ENCODE data around the gene GLRX3. TPM values are rescaled to one million over a fixed set of nuclear protein-coding genes. Genes with fewer than 3 reads are reported as not detected.

The GLRX3 gene
- total and polyA plus RNA-seq, 4 donors: 37.6 to 71.1 (median 57.5) TPM

DNA sequence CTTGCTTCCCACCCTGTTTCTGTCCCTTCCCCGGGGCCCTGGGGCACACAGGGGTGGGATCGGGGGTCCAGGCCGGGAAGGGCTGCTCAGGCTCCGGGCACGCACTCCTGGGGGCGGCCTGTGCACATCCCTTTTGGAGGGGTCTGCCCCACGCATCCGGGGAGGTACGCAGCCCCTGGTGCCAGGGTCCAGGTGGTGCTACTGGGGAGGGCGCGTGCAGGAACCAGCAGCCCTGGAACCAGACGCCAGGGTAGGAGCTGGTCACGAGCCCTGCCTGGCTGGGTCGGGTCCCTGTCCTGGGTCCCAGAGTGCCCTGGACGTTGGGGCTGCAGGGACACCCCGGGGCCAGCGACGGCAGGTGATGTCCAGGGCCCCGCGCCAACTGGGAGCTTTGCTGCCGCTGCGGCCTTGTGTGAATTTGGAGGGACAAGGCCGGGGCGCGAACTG lies 53.4 kb downstream of the GLRX3 start:
- Histone ChIP-seq H3K27ac (ENCODE audit: low read depth in 1 of 2, low read length in 1 of 2) (no peak overlapping the region), H3K9me3 (ENCODE audit: control insufficient read depth in 4 of 4, insufficient read depth in 3 of 4, low read length in 3 of 4) (peaks cover 0 to 2% (median 0%) of the 10 kb centered on the region in 4 donors), H3K36me3 (ENCODE audit: control insufficient read depth in 4 of 4, insufficient read depth in 4 of 4, low read length in 4 of 4) (peaks cover 4 to 12% (median 7%) of the 10 kb centered on the region in 4 donors), H3K9ac (ENCODE audit: insufficient read depth in 1 of 2, low read length in 2 of 2) (no peak overlapping the region), H3K27me3 (ENCODE audit: control insufficient read depth in 3 of 3, insufficient read depth in 3 of 3, low read length in 2 of 3) (no peaks in the 10 kb centered on the region), H3K4me3 (no peak overlapping the region), H3K4me1 (ENCODE audit: control insufficient read depth in 5 of 5, insufficient read depth in 5 of 5, low read length in 5 of 5) (peaks cover 0 to 9% (median 0%) of the 10 kb centered on the region in 5 donors)
- TF ChIP-seq, protein P1, sequence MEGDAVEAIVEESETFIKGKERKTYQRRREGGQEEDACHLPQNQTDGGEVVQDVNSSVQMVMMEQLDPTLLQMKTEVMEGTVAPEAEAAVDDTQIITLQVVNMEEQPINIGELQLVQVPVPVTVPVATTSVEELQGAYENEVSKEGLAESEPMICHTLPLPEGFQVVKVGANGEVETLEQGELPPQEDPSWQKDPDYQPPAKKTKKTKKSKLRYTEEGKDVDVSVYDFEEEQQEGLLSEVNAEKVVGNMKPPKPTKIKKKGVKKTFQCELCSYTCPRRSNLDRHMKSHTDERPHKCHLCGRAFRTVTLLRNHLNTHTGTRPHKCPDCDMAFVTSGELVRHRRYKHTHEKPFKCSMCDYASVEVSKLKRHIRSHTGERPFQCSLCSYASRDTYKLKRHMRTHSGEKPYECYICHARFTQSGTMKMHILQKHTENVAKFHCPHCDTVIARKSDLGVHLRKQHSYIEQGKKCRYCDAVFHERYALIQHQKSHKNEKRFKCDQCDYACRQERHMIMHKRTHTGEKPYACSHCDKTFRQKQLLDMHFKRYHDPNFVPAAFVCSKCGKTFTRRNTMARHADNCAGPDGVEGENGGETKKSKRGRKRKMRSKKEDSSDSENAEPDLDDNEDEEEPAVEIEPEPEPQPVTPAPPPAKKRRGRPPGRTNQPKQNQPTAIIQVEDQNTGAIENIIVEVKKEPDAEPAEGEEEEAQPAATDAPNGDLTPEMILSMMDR (IDR thresholded peaks at IDR 0.05; ENCODE audit: control extremely low read depth, extremely low read depth): no peak
- no peak for DNase-seq
- no peak for ATAC-seq (ENCODE audit: insufficient read depth, low FRiP score)
- 82 to 92% methylated on average over 22 to 25 of the region's 25 CpGs for WGBS, 2 donors

DNA sequence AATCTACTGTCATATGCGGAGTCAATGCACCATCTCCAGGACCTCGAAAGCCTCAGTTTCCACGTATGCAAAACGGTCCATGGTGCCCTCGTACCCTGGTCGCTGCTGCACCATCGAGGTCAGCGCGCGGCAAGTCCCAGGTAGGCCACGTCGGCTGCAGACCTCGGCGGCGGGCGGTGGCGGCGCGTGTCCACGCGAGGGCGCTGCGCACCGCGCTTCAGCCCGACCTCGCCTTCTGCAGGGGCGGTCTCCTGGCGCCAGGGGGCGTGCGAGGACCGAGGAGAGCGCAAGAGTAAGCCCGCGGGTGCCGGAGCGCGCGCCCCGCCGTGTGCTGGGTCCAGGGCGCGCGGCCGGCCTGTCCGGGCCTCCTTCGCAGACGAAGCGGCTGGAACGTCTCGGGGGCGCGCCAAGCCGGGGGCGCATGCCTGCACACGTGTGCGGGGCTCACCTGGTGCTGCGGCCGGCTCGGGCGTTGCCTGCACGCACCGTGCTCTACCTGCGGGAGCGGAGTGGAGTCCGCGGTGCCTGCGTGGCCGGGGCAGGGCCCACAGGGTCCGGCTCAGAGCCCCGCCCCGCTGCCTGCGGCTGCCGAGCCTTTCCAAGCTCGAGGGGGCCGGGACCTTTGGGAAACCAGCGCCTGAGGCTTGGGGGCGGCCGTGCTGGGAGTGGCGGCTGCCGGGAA lies 54.0 kb downstream of the GLRX3 start:
- H3K36me3 ChIP-seq (ENCODE audit: control insufficient read depth in 4 of 4, insufficient read depth in 4 of 4, low read length in 4 of 4): peaks cover 0 to 9% (median 4%) of the 10 kb centered on the region in 4 donors
- H3K9ac ChIP-seq (ENCODE audit: insufficient read depth in 1 of 2, low read length in 2 of 2): no peak overlapping the region
- H3K4me3 ChIP-seq: peak overlapping the region; percentile 47
- TF ChIP-seq, protein P1 (IDR thresholded peaks at IDR 0.05; ENCODE audit: control extremely low read depth, extremely low read depth): peak; percentile 100
- peaks cover 0 to 9% (median 0%) of the 10 kb centered on the region in 5 donors for H3K4me1 ChIP-seq (ENCODE audit: control insufficient read depth in 5 of 5, insufficient read depth in 5 of 5, low read length in 5 of 5)
- ATAC-seq (ENCODE audit: insufficient read depth, low FRiP score): peak; percentile 95
- DNase-seq: peak; percentile 92 to 95 (median 92)
- H3K27ac ChIP-seq (ENCODE audit: low read depth in 1 of 2, low read length in 1 of 2): no peak overlapping the region
- H3K27me3 ChIP-seq (ENCODE audit: control insufficient read depth in 3 of 3, insufficient read depth in 3 of 3, low read length in 2 of 3): no peaks in the 10 kb centered on the region
- peaks cover 0 to 2% (median 0%) of the 10 kb centered on the region in 4 donors for H3K9me3 ChIP-seq (ENCODE audit: control insufficient read depth in 4 of 4, insufficient read depth in 3 of 4, low read length in 3 of 4)
- 2 to 4% methylated on average over 65 to 81 of the region's 81 CpGs for WGBS, 2 donors

DNA sequence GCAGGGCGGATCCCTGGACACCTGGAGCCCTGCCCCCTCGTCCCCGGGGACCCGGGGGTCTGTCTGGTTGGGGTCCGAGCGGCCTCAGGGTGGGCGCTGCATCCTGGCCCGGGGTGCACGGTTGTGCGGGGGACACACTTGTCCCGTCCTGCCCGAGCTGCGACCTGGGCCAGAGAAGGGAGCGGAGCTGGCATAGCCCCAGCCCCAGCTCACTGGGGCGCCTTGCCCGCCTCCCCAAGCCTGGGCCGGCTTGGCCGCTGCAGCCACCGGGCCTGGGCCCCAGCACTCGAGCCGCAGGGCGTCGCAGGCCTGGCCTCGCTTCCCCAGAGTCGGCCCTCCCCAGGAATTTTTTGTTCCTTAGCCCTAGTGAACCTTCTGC lies 54.5 kb downstream of the GLRX3 start:
- Histone ChIP-seq H3K4me3 (peak overlapping the region; percentile 47), H3K9me3 (ENCODE audit: control insufficient read depth in 4 of 4, insufficient read depth in 3 of 4, low read length in 3 of 4) (peaks cover 0 to 2% (median 0%) of the 10 kb centered on the region in 4 donors), H3K36me3 (ENCODE audit: control insufficient read depth in 4 of 4, insufficient read depth in 4 of 4, low read length in 4 of 4) (peaks cover 0 to 6% (median under 1%) of the 10 kb centered on the region in 4 donors), H3K9ac (ENCODE audit: insufficient read depth in 1 of 2, low read length in 2 of 2) (no peak overlapping the region), H3K4me1 (ENCODE audit: control insufficient read depth in 5 of 5, insufficient read depth in 5 of 5, low read length in 5 of 5) (peaks cover 0 to 9% (median 0%) of the 10 kb centered on the region in 5 donors), H3K27ac (ENCODE audit: low read depth in 1 of 2, low read length in 1 of 2) (no peak overlapping the region), H3K27me3 (ENCODE audit: control insufficient read depth in 3 of 3, insufficient read depth in 3 of 3, low read length in 2 of 3) (no peaks in the 10 kb centered on the region)
- WGBS, 2 donors: 10 to 21% methylated on average over 25 of the region's 25 CpGs
- DNase-seq: no peak
- ATAC-seq (ENCODE audit: insufficient read depth, low FRiP score): peak; percentile 10
- TF ChIP-seq, protein P1 (IDR thresholded peaks at IDR 0.05; ENCODE audit: control extremely low read depth, extremely low read depth): no peak

All from lung (tissue), 12 donors.